IPS-18c (cell line): ENCODE measurements around the gene SLC46A1.
"Not testable (repeated sequence)": the region's sequence is repeated elsewhere in the genome, so short reads cannot be mapped to it uniquely, and the experiment has no call there.

Experiments
- H3K4me3 ChIP-seq: 2 replicates; pipeline ENCODE4 v1.7.0; 2013; ENCODE audit warnings: low read depth, mild to moderate bottlenecking, low read length, moderate library complexity; ENCODE audit not compliant: insufficient read depth
- H3K9me3 ChIP-seq: one replicate; pipeline ENCODE4 v1.6.1; 2013; ENCODE audit warnings: mild to moderate bottlenecking, low read length, moderate library complexity; ENCODE audit not compliant: control insufficient read depth, insufficient read depth

SLC46A1 gene

DNA sequence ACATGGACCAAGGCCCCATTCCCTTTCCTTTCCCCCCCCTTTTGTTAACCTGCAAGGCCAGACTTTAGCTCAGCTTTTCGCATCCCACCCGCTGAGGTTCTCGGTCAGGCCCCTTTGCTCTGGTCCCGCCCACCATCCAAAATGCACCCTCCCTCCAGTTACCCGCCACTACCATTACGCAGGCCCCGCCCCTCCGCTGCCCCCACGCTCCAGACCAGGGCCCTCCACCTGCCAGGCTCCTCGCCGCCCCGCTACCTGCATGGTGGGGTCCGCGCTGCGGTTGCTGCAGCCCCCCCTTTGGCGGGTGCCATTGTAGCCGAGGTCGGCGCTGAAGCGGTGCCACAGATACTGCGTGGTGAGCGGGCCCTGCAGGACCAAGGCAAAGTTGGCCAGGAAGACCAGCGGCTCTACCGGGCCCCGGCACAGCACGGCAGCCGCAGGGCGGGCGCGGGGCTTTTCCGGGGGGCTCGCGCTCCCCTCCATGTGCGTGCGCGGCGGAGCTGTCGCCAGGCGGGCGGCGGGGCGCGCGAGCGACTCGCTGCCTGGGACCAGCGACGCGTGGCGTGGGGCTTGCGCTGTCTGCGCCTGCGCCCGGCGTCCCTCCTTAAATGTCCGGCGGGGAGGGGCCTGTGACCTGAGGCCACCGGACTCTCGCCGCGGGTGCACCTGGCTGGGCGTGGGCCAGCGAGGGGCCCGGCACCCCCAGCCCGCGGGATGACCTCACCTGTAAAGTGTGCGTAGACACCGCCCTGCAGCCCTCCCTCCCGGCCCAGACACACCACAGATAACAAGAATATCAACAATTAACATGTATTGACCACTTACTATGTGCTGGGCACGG is at the start of gene SLC46A1:
TSS of gene SLC46A1 (minus strand) at position 581 of the 841 bp plus-strand sequence. CDS start at position 483, 98 bp downstream.
- H3K4me3 ChIP-seq, result peak within 1 kb of the TSS; percentile 70
- no peaks in the 10 kb centered on the region for H3K9me3 ChIP-seq

- no peak overlapping the region for H3K4me3 ChIP-seq
- H3K9me3 ChIP-seq, result no peaks in the 10 kb centered on the region
Measured at GRCh38 chr17:28449859-28450258, 43.8 kb upstream of the SLC46A1 start.

DNA sequence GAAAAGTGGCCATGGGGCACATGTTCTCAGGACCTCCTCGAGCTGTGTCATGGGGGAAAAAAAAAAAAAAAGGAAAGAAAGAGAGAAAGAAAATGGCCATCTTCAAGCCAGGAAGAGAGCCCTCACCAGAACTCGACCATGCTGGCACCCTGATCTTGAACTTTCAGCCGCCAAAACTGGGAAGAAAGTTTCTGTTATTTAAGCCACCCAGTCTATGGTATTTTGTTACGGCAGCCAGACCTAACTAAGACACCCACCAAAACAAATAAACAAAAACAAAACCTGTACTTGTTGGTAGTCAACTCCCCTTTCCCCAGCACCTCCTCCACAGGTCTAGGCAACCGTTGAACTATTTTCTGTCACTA is 41.4 kb upstream of the SLC46A1 start:
- Histone ChIP-seq H3K9me3 (no peaks in the 10 kb centered on the region), H3K4me3 (no peak overlapping the region)

DNA sequence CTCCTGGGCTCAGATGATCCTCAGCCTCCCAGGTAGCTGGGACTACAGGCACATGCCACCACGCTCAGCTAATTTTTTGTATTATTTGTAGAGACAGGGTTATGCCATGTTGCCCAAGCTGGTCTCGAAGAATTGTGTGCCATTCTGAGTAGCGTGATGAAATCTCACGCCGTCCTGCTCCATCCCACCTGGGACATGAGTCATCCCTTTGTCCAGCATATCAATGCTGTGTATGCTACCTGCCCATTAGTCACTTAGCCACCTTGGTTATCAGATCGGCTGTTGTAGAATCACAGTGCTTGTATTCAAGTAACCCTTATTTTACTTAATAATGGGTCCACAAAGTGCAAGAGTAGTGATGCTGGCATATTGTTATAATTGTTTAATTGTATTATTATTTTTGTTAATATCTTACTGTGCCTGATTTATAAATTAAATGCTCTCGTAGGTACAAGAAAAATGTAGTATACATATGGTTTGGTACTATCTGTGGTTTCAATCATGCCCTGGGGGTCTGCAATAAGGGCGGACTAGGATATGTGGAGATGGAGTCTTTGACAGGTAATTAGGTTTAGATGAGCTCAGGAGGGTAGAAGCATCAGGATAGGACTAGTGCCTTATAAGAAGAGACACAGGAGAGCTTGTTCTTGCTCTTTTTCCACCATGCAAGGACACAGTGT is 40.8 kb upstream of the SLC46A1 start:
- Histone ChIP-seq H3K4me3 (no peak overlapping the region), H3K9me3 (no peaks in the 10 kb centered on the region)

GRCh38 chr17:28443901-28444638 is 38.1 kb upstream of the SLC46A1 start:
- H3K4me3 ChIP-seq, result no peak overlapping the region

DNA sequence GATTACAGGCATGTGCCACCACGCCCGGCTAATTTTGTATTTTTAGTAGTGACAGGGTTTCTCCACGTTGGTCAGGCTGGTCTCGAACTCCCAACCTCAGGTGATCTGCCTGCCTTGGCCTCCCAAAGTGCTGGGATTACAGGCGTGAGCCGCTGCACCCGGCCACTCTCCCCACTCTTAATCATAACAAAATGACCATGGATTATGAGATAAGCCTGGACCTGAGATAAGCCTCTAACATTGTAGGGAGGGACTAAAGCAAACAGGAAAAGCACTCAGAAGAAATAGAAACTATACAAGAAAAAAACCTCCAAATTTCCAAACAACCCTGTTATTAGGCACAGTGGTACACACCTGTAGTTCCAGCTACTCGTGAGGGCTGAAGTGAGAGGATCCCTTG is 28.3 kb upstream of the SLC46A1 start:
- not testable (repeated sequence) for H3K9me3 ChIP-seq, H3K4me3 ChIP-seq

More at GRCh38 chr17:28443901-28444638, 38.1 kb upstream of the SLC46A1 start:
- no peaks in the 10 kb centered on the region for H3K9me3 ChIP-seq

DNA sequence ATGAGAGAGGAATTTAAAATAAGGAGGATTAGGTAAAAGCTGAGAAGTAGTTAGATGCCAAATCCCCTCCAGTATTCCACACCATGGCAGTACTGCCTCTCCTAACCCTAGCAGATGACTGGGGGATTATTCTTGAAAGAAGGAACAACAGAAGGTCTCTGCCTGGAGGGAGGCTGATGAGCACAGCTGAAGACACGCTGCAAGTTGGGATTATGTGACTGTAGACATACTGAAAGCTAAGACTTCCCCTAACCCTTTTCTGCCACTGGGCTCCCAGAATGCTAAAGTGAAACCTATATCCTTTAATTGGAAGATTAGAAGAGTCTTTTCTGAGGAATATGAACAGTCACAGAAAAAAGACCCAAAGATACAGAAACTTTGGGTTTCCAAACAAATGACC is 27.7 kb upstream of the SLC46A1 start:
- no peaks in the 10 kb centered on the region for H3K9me3 ChIP-seq
- no peak overlapping the region for H3K4me3 ChIP-seq

DNA sequence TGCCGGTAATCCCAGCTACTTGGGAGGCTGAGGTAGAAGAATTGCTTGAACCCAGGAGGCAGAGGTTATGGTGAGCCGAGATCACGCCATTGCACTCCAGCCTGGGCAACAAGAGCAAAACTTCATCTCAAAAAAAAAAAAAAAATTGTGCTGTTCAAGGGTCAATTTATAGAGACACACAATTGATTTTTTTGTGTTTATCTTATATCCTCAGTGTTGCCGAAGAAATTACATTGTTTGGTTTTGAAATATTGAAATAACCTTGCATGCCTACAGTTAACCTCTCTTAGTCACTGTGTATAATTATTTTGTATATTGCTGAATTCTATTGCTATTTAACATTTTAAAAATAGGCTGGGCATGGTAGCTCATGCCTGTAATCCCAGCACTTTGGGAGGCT is 22.0 kb upstream of the SLC46A1 start:
- not testable (repeated sequence) for H3K4me3 ChIP-seq, H3K9me3 ChIP-seq

DNA sequence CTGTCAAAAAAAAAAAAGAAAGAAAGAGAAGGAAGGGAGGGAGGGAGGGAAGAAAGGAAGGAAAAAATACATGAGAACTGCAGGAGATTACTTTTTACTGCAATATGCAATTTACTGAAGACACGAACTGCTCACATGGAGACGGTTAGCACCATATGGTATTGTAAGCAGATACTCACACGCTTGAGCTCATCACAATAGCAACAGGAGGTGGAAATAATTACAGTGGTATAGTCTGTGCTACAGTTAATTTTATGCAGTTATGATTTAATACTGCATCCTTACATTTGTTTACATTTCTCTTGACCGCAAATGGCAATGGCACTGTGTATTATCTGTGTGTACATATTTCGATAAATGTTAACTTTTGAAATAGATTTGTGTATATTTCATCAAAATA is 21.4 kb upstream of the SLC46A1 start:
- Histone ChIP-seq H3K9me3 (no peaks in the 10 kb centered on the region), H3K4me3 (no peak overlapping the region)

DNA sequence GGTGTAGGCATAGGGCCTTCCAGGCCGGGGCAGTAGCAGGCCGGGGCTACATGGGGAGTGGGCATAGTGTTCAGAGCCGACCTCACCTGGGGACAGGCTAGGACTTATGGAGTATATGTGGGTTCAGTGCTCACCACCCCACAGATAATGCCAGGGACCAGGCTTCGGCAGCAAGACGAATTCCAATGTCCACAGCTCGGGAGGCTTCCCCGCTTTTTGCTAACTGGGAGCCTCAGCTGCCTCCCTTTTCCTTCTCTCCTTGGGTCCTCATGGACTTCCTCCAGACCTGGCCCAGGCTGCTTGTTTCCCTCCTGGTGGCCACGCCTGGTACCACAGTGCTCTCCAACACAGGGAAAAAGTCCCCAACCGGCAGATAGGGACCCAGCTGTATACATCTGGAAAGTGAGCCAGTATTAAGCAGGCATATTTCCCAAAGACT is 20.1 kb upstream of the SLC46A1 start:
- no peak overlapping the region for H3K4me3 ChIP-seq
- H3K9me3 ChIP-seq, result no peaks in the 10 kb centered on the region

- Histone ChIP-seq H3K4me3 (no peak overlapping the region), H3K9me3 (no peaks in the 10 kb centered on the region)
Measured at GRCh38 chr17:28425206-28425605, 19.2 kb upstream of the SLC46A1 start.

DNA sequence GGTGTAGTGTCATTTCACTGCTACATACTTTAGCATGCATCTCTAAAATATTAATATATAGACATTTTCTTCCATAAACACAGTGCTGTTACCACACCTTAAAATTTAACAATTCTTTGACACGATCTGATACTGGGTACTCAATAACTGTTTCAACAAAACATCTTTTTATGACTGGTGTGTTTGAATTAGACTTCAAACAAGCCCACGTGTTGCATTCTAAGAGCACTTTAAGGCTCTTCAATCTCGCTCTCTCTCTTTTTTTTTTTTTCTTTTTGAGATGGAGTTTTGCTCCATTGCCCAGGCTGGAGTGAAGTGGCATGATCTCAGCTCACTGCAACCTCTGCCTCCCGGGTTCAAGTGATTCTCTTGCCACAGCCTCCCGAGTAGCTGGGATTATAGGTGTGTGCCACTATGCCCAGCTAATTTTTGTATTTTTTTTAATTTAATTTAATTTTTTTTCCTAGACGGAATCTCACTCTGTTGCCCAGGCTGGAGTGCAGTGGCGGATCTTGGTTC is 15.8 kb upstream of the SLC46A1 start:
- no peaks in the 10 kb centered on the region for H3K9me3 ChIP-seq
- no peak overlapping the region for H3K4me3 ChIP-seq

GRCh38 chr17:28416703-28417311 is 10.8 kb upstream of the SLC46A1 start:
- Histone ChIP-seq H3K4me3 (no peak overlapping the region), H3K9me3 (no peaks in the 10 kb centered on the region)

DNA sequence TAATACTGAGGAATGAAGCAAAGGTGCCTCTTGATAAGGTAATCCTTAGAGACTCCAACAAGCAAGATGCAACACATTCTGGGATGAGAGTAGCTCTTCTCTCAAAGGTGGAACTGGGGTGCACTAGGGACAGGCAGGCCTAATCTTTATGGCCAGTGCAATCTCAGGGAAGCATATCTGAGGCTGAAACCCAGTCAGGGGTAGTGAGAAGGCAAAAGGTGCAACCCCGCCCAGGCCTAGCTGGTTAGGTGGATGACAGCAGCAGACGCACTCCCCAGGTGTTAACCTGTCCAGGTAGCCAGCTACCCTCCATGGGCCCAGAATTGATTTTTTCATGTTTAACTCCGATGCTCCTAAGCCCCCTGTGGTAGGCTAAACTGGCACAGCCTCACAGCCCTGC is 9.9 kb upstream of the SLC46A1 start:
- no peaks in the 10 kb centered on the region for H3K9me3 ChIP-seq
- no peak overlapping the region for H3K4me3 ChIP-seq

GRCh38 chr17:28413804-28414203 is 7.8 kb upstream of the SLC46A1 start:
- Histone ChIP-seq H3K4me3 (no peak overlapping the region), H3K9me3 (no peaks in the 10 kb centered on the region)

DNA sequence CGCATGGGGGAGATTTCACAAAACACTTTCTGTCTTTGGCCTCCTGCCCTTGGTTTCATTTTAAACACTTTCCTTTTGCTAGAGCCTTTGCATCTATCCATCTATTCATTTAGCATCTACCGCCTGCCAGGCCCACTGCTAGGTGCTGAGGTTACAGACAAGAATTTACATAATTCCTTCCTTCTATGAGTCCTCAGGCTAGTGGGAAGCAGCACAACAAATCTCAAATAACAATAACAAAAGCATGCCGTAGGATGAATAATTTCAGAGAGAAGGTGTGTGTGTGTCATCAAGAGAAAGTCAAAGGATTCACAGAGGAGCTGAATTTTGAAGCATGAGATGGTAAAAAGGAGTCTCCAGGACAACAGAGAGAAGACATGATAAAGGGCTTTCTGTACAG is 6.1 kb upstream of the SLC46A1 start:
- Histone ChIP-seq H3K9me3 (no peaks in the 10 kb centered on the region), H3K4me3 (no peak overlapping the region)

DNA sequence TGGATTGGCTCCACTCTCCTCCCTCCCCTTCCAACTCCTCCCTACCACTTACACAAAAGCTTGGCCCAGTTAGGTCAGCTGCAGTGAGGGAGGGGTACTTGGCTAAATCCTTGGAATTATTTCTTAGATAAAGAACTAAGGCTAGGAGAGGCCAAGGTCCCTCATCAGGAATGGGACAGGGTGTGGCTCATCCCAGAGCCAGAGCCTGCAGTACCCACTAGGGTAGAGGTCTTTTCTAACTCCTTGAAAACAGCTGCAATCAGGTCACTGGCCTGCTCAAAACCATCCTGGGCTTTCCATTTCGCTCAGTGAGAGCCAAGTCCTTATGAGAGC is 1.9 kb upstream of the SLC46A1 start:
- Histone ChIP-seq H3K4me3 (no peak overlapping the region), H3K9me3 (no peaks in the 10 kb centered on the region)
